HEK293 (cell line): ENCODE measurements around the gene PRRG3.

Source experiments
- CTCF ChIP-seq: fragments of 450-650 bp; formaldehyde crosslinking; IDR thresholded peaks from 2 replicates; pipeline ENCODE4 v1.5.1; 2016; ENCODE audit warnings: missing biosample characterization, missing genetic modification characterization
- PRDM1 ChIP-seq: fragments of 450-650 bp; formaldehyde crosslinking; IDR thresholded peaks from 2 replicates; pipeline ENCODE4; 2016; ENCODE audit warnings: missing biosample characterization, missing genetic modification characterization
- ZBTB11 ChIP-seq: fragments of 450-650 bp; formaldehyde crosslinking; conservative IDR thresholded peaks from 2 replicates; pipeline ENCODE4 v1.5.1; 2016; ENCODE audit warnings: low read depth, missing biosample characterization, missing genetic modification characterization
- ZIC2 ChIP-seq: fragments of 450-650 bp; formaldehyde crosslinking; IDR thresholded peaks from 2 replicates; pipeline ENCODE4 v1.5.1; 2016; ENCODE audit warnings: missing biosample characterization, missing genetic modification characterization
- ZNF274 ChIP-seq, 2 experiments: fragments of 200-500 bp in 1 of 2; fragments of 450-650 bp in 1 of 2; sonication (Bioruptor generic) in 1 of 2; formaldehyde crosslinking in 1 of 2; IDR thresholded peaks; 2 replicates each; pipeline versions ENCODE4 v1.5.1 to v1.6.1; 2014 to 2016; ENCODE audit warnings: borderline replicate concordance in 1 of 2, inconsistent platforms in 1 of 2, low read length in 1 of 2, missing biosample characterization in 1 of 2, missing genetic modification characterization in 1 of 2
- ZNF280D ChIP-seq: fragments of 450-650 bp; formaldehyde crosslinking; IDR thresholded peaks from 2 replicates; pipeline ENCODE4 v1.5.1; 2016; ENCODE audit warnings: missing biosample characterization, missing genetic modification characterization
- ZNF558 ChIP-seq: fragments of 450-650 bp; formaldehyde crosslinking; IDR thresholded peaks from 2 replicates; pipeline ENCODE4 v1.5.1; 2016; ENCODE audit warnings: missing biosample characterization, missing genetic modification characterization
- ZNF585B ChIP-seq: fragments of 450-650 bp; formaldehyde crosslinking; IDR thresholded peaks from 2 replicates; pipeline ENCODE4 v1.5.1; 2016; ENCODE audit warnings: missing biosample characterization, missing genetic modification characterization
- ZNF654 ChIP-seq: fragments of 450-650 bp; formaldehyde crosslinking; IDR thresholded peaks from 2 replicates; pipeline ENCODE4 v1.5.1; 2016; ENCODE audit warnings: low read depth, missing biosample characterization, missing genetic modification characterization
- ZNF792 ChIP-seq: fragments of 450-650 bp; formaldehyde crosslinking; IDR thresholded peaks from 2 replicates; pipeline ENCODE4 v1.5.1; 2016; ENCODE audit warnings: missing biosample characterization, missing genetic modification characterization
- TF ChIP-seq, protein P1 (sequence below): fragments of 450-650 bp; formaldehyde crosslinking; IDR thresholded peaks from 2 replicates; pipeline ENCODE4 v1.5.1; 2016; ENCODE audit warnings: missing biosample characterization, missing genetic modification characterization
- TF ChIP-seq, protein P2 (sequence below): fragments of 450-650 bp; formaldehyde crosslinking; IDR thresholded peaks from 2 replicates; pipeline ENCODE4 v1.5.1; 2016; ENCODE audit warnings: missing biosample characterization, missing genetic modification characterization

DNA sequence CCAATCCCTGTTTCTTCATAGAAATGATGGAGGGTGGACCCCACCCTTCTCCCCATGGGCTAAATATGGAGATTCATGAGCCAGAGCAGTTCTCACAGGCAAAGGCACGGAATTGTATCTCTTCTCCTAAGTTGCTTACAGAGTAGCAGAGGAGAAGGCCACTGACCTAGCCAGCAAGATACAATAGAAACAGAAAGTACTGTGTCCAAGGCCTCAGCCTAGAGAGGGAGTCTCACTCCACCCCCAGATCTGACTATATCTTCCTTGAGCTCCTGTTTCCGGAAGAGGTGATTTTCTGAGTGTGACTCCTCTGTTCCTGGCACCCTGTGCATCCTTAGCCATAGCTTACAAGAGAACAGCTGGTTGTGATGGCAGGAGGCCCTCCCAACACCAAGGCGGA lies 20.5 kb downstream of the PRRG3 start, which contains the start of gene FATE1:
- TF ChIP-seq ZNF274 (IDR thresholded peaks at IDR 0.05; ENCODE audit: low read length) = no peak
- TF ChIP-seq ZNF274 (tag by site-specific recombination; IDR thresholded peaks at IDR 0.05; ENCODE audit: borderline replicate concordance) = no peak
- no peak for TF ChIP-seq ZBTB11 (tag by site-specific recombination)
- no peak for TF ChIP-seq CTCF (tag by site-specific recombination)
- TF ChIP-seq PRDM1 (tag by site-specific recombination) = no peak
- TF ChIP-seq, protein P1, sequence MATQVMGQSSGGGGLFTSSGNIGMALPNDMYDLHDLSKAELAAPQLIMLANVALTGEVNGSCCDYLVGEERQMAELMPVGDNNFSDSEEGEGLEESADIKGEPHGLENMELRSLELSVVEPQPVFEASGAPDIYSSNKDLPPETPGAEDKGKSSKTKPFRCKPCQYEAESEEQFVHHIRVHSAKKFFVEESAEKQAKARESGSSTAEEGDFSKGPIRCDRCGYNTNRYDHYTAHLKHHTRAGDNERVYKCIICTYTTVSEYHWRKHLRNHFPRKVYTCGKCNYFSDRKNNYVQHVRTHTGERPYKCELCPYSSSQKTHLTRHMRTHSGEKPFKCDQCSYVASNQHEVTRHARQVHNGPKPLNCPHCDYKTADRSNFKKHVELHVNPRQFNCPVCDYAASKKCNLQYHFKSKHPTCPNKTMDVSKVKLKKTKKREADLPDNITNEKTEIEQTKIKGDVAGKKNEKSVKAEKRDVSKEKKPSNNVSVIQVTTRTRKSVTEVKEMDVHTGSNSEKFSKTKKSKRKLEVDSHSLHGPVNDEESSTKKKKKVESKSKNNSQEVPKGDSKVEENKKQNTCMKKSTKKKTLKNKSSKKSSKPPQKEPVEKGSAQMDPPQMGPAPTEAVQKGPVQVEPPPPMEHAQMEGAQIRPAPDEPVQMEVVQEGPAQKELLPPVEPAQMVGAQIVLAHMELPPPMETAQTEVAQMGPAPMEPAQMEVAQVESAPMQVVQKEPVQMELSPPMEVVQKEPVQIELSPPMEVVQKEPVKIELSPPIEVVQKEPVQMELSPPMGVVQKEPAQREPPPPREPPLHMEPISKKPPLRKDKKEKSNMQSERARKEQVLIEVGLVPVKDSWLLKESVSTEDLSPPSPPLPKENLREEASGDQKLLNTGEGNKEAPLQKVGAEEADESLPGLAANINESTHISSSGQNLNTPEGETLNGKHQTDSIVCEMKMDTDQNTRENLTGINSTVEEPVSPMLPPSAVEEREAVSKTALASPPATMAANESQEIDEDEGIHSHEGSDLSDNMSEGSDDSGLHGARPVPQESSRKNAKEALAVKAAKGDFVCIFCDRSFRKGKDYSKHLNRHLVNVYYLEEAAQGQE (tag by site-specific recombination) = no peak
- TF ChIP-seq, protein P2, sequence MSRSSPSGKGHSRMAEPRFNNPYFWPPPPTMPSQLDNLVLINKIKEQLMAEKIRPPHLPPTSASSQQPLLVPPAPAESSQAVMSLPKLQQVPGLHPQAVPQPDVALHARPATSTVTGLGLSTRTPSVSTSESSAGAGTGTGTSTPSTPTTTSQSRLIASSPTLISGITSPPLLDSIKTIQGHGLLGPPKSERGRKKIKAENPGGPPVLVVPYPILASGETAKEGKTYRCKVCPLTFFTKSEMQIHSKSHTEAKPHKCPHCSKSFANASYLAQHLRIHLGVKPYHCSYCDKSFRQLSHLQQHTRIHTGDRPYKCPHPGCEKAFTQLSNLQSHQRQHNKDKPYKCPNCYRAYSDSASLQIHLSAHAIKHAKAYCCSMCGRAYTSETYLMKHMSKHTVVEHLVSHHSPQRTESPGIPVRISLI (tag by site-specific recombination) = no peak
- no peak for TF ChIP-seq ZIC2 (tag by site-specific recombination)
- no peak for TF ChIP-seq ZNF585B (tag by site-specific recombination)
- TF ChIP-seq ZNF280D = no peak
- TF ChIP-seq ZNF654 (tag by site-specific recombination) = no peak
- TF ChIP-seq ZNF558 (tag by site-specific recombination) = no peak
- no peak for TF ChIP-seq ZNF792 (tag by site-specific recombination)
